ENCODE measurements around the gene RIPPLY2.

DNA sequence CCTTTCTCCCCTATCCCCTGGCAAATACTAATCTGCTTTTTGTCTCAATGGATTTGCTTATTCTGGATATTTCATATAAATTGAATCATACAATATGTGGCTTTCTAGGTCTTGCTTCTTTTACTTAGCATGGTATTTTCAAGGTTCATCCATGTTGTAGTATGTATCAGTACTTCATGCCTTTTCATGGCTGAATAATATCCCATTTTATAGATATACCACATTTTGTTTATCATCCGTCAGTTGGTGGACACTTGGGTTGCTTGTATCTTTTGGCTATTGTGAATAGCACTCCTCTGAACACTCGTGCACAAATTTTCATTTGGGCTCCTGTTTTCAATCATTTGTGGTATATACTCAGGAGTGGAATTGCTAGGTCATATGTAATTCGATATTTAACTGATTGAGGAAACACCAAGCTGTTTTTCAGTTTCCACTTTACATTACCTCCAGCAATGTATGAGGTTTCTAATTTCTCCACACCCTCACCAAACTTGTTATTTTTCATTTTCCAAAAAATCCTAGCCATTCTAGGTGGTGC is 30.5 kb upstream of the RIPPLY2 start:
- TF ChIP-seq POLR2AphosphoS5 (IDR thresholded peaks at IDR 0.05) (no peak), POLR2A (IDR thresholded peaks at IDR 0.05) (no peak)
- TF ChIP-seq, protein P1, sequence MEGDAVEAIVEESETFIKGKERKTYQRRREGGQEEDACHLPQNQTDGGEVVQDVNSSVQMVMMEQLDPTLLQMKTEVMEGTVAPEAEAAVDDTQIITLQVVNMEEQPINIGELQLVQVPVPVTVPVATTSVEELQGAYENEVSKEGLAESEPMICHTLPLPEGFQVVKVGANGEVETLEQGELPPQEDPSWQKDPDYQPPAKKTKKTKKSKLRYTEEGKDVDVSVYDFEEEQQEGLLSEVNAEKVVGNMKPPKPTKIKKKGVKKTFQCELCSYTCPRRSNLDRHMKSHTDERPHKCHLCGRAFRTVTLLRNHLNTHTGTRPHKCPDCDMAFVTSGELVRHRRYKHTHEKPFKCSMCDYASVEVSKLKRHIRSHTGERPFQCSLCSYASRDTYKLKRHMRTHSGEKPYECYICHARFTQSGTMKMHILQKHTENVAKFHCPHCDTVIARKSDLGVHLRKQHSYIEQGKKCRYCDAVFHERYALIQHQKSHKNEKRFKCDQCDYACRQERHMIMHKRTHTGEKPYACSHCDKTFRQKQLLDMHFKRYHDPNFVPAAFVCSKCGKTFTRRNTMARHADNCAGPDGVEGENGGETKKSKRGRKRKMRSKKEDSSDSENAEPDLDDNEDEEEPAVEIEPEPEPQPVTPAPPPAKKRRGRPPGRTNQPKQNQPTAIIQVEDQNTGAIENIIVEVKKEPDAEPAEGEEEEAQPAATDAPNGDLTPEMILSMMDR (IDR thresholded peaks at IDR 0.05) = no peak

Measured in breast epithelium (tissue), 3 donors.